Measurements from ENCODE around the gene RBMS1. TPM values are rescaled to one million over a fixed set of nuclear protein-coding genes. Genes with fewer than 3 reads are reported as not detected.
"Not testable (repeated sequence)": the region's sequence is repeated elsewhere in the genome, so short reads cannot be mapped to it uniquely, and the experiment has no call there.

The RBMS1 gene
- total and polyA plus RNA-seq, 2 donors (not counting 1 experiment from before 2014, with no cell fraction given), result 18.0 to 36.7 TPM

GRCh38 chr2:160440888-160441287 is 52.7 kb downstream of the RBMS1 start:
- ChIA-PET CTCF (no interaction called here), POLR2A (no interaction called here)

DNA sequence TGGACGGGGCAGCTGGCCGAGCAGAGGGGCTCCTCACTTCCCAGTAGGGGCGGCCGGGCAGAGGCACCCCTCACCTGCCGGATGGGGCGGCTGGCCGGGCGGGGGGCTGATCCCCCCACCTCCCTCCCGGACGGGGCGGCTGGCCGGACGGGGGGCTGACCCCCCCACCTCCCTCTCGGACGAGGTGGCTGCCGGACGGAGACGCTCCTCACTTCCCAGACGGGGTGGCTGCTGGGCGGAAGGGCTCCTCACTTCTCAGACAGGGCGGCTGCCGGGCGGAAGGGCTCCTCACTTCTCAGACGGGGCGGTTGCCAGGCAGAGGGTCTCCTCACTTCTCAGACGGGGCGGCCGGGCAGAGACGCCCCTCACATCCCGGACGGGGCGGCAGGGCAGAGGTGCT is 54.6 kb downstream of the RBMS1 start:
- H3K27me3 ChIP-seq (replicated peaks in 1 of 4; ENCODE audit: control extremely low read depth in 1 of 4, control insufficient read depth in 3 of 4, insufficient read depth in 4 of 4, low read length in 3 of 4); H4K20me1 ChIP-seq (ENCODE audit: control insufficient read depth, insufficient read depth, low read length, poor library complexity, severe bottlenecking); H3K27ac ChIP-seq (ENCODE audit: low read length in 2 of 2); POLR2A ChIA-PET; DNase-seq; intact Hi-C loops (cut with micrococcal nuclease); H3K4me2 ChIP-seq (replicated peaks; ENCODE audit: low read depth, low read length, poor library complexity, severe bottlenecking); CTCF ChIA-PET; H3K27ac Mint-ChIP-seq; H3K4me3 Mint-ChIP-seq; H3K4me3 ChIP-seq (ENCODE audit: control extremely low read depth in 1 of 5, extremely low read depth in 1 of 5, insufficient read depth in 1 of 5, low read depth in 2 of 5, low read length in 4 of 5); H3K9me3 ChIP-seq (ENCODE audit: control extremely low read depth in 1 of 3, control insufficient read depth in 2 of 3, insufficient read depth in 1 of 3, low read length in 2 of 3); H3K79me2 ChIP-seq (ENCODE audit: control insufficient read depth, insufficient read depth, low read length); H3K36me3 ChIP-seq (replicated peaks in 1 of 2; ENCODE audit: control extremely low read depth in 1 of 2, control insufficient read depth in 1 of 2, extremely low read depth in 1 of 2, insufficient read depth in 2 of 2, low read length in 1 of 2); H2AFZ ChIP-seq (ENCODE audit: insufficient read depth, low read depth, low read length, poor library complexity, severe bottlenecking); H3K4me1 ChIP-seq (ENCODE audit: control insufficient read depth in 2 of 2, insufficient read depth in 2 of 2, low read length in 2 of 2); H3K4me1 Mint-ChIP-seq; H3K9me3 Mint-ChIP-seq (ENCODE audit: insufficient read depth); H3K9ac ChIP-seq (ENCODE audit: low read length); ATAC-seq (ENCODE audit: low read depth): not testable (repeated sequence)
- peaks cover 14% of the 10 kb centered on the region for H3K27me3 Mint-ChIP-seq
- no CpG with 5 or more reads among the region's 32 CpGs for WGBS (ENCODE audit: insufficient coverage)

More at GRCh38 chr2:160440888-160441287, 52.7 kb downstream of the RBMS1 start:
- Mint-ChIP-seq H3K4me1 (no peaks in the 10 kb centered on the region), H3K27me3 (peaks cover 14% of the 10 kb centered on the region), H3K4me3 (no peak overlapping the region), H3K27ac (no peak overlapping the region), H3K9me3 (ENCODE audit: insufficient read depth) (peaks cover 4% of the 10 kb centered on the region)
- Histone ChIP-seq H3K27ac (ENCODE audit: low read length in 2 of 2) (no peak overlapping the region), H3K4me2 (replicated peaks; ENCODE audit: low read depth, low read length, poor library complexity, severe bottlenecking) (no peak overlapping the region), H3K36me3 (replicated peaks in 1 of 2; ENCODE audit: control extremely low read depth in 1 of 2, control insufficient read depth in 1 of 2, extremely low read depth in 1 of 2, insufficient read depth in 2 of 2, low read length in 1 of 2) (no peaks in the 10 kb centered on the region), H3K27me3 (replicated peaks in 1 of 4; ENCODE audit: control extremely low read depth in 1 of 4, control insufficient read depth in 3 of 4, insufficient read depth in 4 of 4, low read length in 3 of 4) (no peaks in the 10 kb centered on the region), H3K9ac (ENCODE audit: low read length) (no peak overlapping the region), H3K9me3 (ENCODE audit: control extremely low read depth in 1 of 3, control insufficient read depth in 2 of 3, insufficient read depth in 1 of 3, low read length in 2 of 3) (peaks cover 0 to 12% (median 0%) of the 10 kb centered on the region in 3 donors), H2AFZ (ENCODE audit: insufficient read depth, low read depth, low read length, poor library complexity, severe bottlenecking) (no peak overlapping the region), H3K4me1 (ENCODE audit: control insufficient read depth in 2 of 2, insufficient read depth in 2 of 2, low read length in 2 of 2) (no peaks in the 10 kb centered on the region), H3K79me2 (ENCODE audit: control insufficient read depth, insufficient read depth, low read length) (no peaks in the 10 kb centered on the region), H3K4me3 (ENCODE audit: control extremely low read depth in 1 of 5, extremely low read depth in 1 of 5, insufficient read depth in 1 of 5, low read depth in 2 of 5, low read length in 4 of 5) (no peak overlapping the region), H4K20me1 (ENCODE audit: control insufficient read depth, insufficient read depth, low read length, poor library complexity, severe bottlenecking) (no peaks in the 10 kb centered on the region)
- DNase-seq (no peak), ATAC-seq (ENCODE audit: low read depth) (no peak)
- intact Hi-C loops (cut with micrococcal nuclease), result no loop called here
- TF ChIP-seq, protein P1, sequence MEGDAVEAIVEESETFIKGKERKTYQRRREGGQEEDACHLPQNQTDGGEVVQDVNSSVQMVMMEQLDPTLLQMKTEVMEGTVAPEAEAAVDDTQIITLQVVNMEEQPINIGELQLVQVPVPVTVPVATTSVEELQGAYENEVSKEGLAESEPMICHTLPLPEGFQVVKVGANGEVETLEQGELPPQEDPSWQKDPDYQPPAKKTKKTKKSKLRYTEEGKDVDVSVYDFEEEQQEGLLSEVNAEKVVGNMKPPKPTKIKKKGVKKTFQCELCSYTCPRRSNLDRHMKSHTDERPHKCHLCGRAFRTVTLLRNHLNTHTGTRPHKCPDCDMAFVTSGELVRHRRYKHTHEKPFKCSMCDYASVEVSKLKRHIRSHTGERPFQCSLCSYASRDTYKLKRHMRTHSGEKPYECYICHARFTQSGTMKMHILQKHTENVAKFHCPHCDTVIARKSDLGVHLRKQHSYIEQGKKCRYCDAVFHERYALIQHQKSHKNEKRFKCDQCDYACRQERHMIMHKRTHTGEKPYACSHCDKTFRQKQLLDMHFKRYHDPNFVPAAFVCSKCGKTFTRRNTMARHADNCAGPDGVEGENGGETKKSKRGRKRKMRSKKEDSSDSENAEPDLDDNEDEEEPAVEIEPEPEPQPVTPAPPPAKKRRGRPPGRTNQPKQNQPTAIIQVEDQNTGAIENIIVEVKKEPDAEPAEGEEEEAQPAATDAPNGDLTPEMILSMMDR (IDR thresholded peaks at IDR 0.05), result no peak
- no peak for TF ChIP-seq EZH2 (IDR thresholded peaks at IDR 0.05; ENCODE audit: borderline replicate concordance, insufficient read depth, low read depth, low read length, poor library complexity, severe bottlenecking)
- WGBS (ENCODE audit: insufficient coverage), result no CpG with 5 or more reads among the region's 2 CpGs
